Calu3 (cell line): ENCODE data around the gene KRT75. TPM values are rescaled to one million over a fixed set of nuclear protein-coding genes. Genes with fewer than 3 reads are reported as not detected.

Source experiments
- BruUV-seq: library from RNA; stranded (reverse); fragments of 400-500 nt; replicated peaks from 2 replicates; lab custom pipeline; 2021; lab: Mats Ljungman, UMichigan
- CTCF ChIA-PET: fragments of 300-600 bp; sonication (Branson Sonifier 250); formaldehyde crosslinking; loops from one replicate; lab custom pipeline; 2022; ENCODE audit warnings: antibody characterized with exemption; lab: Charles Lee
- DNase-seq: peaks from one replicate; pipeline ENCODE4 v3.0.0; 2022
- H3K27ac Mint-ChIP-seq: one replicate; pipeline ENCODE4 v1.8.0; 2022; ENCODE audit warnings: mixed read lengths; ENCODE audit not compliant: unreplicated experiment
- H3K27me3 Mint-ChIP-seq: one replicate; pipeline ENCODE4 v1.8.0; 2022; ENCODE audit warnings: mixed read lengths; ENCODE audit not compliant: unreplicated experiment
- H3K36me3 Mint-ChIP-seq: one replicate; pipeline ENCODE4 v1.8.0; 2022; ENCODE audit warnings: mild to moderate bottlenecking, moderate library complexity, mixed read lengths; ENCODE audit not compliant: insufficient read depth, unreplicated experiment
- H3K4me1 Mint-ChIP-seq: one replicate; pipeline ENCODE4 v1.8.0; 2022; ENCODE audit warnings: mild to moderate bottlenecking, low read depth, mixed read lengths; ENCODE audit not compliant: unreplicated experiment
- H3K4me3 Mint-ChIP-seq: one replicate; pipeline ENCODE4 v1.8.0; 2022; ENCODE audit warnings: mild to moderate bottlenecking, low read depth, moderate library complexity, mixed read lengths; ENCODE audit not compliant: unreplicated experiment
- H3K9me3 Mint-ChIP-seq: one replicate; pipeline ENCODE4 v1.8.0; 2022; ENCODE audit warnings: low read depth, mixed read lengths; ENCODE audit not compliant: unreplicated experiment
- CTCF ChIP-seq: fragments of 200-600 bp; IDR thresholded peaks from one replicate; pipeline ENCODE4 v1.8.0; 2022; ENCODE audit warnings: antibody characterized with exemption; ENCODE audit not compliant: unreplicated experiment
- intact Hi-C: fragments of 100-400 bp; cut with micrococcal nuclease; formaldehyde crosslinking; loops from one replicate; pipeline ENCODE4 v1.10.0; 2022; ENCODE audit not compliant: unreplicated experiment
- total RNA-seq: library from RNA; stranded (reverse); gene quantifications from 2 replicates; pipeline ENCODE4 v1.2.3, GENCODE V29; 2022

The KRT75 gene
- total RNA-seq, 1 experiment from 2014 or later: not detected

- no peaks in the 10 kb centered on the region for H3K9me3 Mint-ChIP-seq
- H3K27ac Mint-ChIP-seq: no peak overlapping the region
- no TSS peak for BruUV-seq
- H3K27me3 Mint-ChIP-seq: peaks cover 56% of the 10 kb centered on the region
- CTCF ChIA-PET: no interaction called here
- TF ChIP-seq CTCF: no peak
- no peak for DNase-seq
- H3K4me1 Mint-ChIP-seq: no peaks in the 10 kb centered on the region
- intact Hi-C loops: no loop called here
- no peaks in the 10 kb centered on the region for H3K36me3 Mint-ChIP-seq
- H3K4me3 Mint-ChIP-seq: no peak overlapping the region
Measured at GRCh38 chr12:52417740-52418139, 16.4 kb downstream of the KRT75 start.

GRCh38 chr12:52416795-52417194 is 17.4 kb downstream of the KRT75 start:
- no peaks in the 10 kb centered on the region for H3K36me3 Mint-ChIP-seq
- no peak for DNase-seq
- TF ChIP-seq CTCF: no peak
- peaks cover 58% of the 10 kb centered on the region for H3K27me3 Mint-ChIP-seq
- H3K4me3 Mint-ChIP-seq: no peak overlapping the region
- intact Hi-C loops: no loop called here
- no peaks in the 10 kb centered on the region for H3K4me1 Mint-ChIP-seq
- no TSS peak for BruUV-seq
- no peak overlapping the region for H3K27ac Mint-ChIP-seq
- CTCF ChIA-PET: no interaction called here
- no peaks in the 10 kb centered on the region for H3K9me3 Mint-ChIP-seq

- no peak overlapping the region for H3K4me3 Mint-ChIP-seq
- H3K4me1 Mint-ChIP-seq: no peaks in the 10 kb centered on the region
- H3K9me3 Mint-ChIP-seq: no peaks in the 10 kb centered on the region
- TF ChIP-seq CTCF: no peak
- CTCF ChIA-PET: no interaction called here
- no peak overlapping the region for H3K27ac Mint-ChIP-seq
- BruUV-seq: no TSS peak
- no peaks in the 10 kb centered on the region for H3K36me3 Mint-ChIP-seq
- H3K27me3 Mint-ChIP-seq: peaks cover 51% of the 10 kb centered on the region
- no peak for DNase-seq
- intact Hi-C loops: no loop called here
Measured at GRCh38 chr12:52415870-52416750, 18.1 kb downstream of the KRT75 start.

GRCh38 chr12:52414936-52415335 is 19.2 kb downstream of the KRT75 start:
- TF ChIP-seq CTCF: no peak
- Mint-ChIP-seq H3K9me3 (no peaks in the 10 kb centered on the region), H3K27ac (no peak overlapping the region), H3K36me3 (no peaks in the 10 kb centered on the region), H3K27me3 (peaks cover 39% of the 10 kb centered on the region), H3K4me1 (no peaks in the 10 kb centered on the region), H3K4me3 (no peak overlapping the region)
- no TSS peak for BruUV-seq
- CTCF ChIA-PET: no interaction called here
- DNase-seq: no peak
- intact Hi-C loops: no loop called here
